ENCODE results near the gene TAF11L14. TPM values are rescaled to one million over a fixed set of nuclear protein-coding genes. Genes with fewer than 3 reads are reported as not detected.

Gene TAF11L14
- total and polyA plus RNA-seq, 12 donors, result not detected

GRCh38 chr5:17655921-17656320, 21.7 kb downstream of the TAF11L14 start:
- Histone ChIP-seq H3K27me3 (no peaks in the 10 kb centered on the region), H3K4me1 (no peaks in the 10 kb centered on the region), H3K4me3 (no peak overlapping the region), H3K27ac (no peak overlapping the region), H3K36me3 (no peaks in the 10 kb centered on the region), H3K9me3 (peaks cover 0 to 9% (median 3%) of the 10 kb centered on the region in 11 donors)
- ATAC-seq, result no peak
- intact Hi-C loops (cut with DNase I), result no loop called here
- DNase-seq, result no peak
- no peak for TF ChIP-seq CTCF (IDR thresholded peaks at IDR 0.05)
- 58% methylated on average over 6 of the region's 6 CpGs for WGBS, 2 donors

GRCh38 chr5:17663182-17663581, 28.9 kb downstream of the TAF11L14 start:
- intact Hi-C loops (cut with DNase I), result no loop called here
- H3K4me3 ChIP-seq, result no peak overlapping the region
- H3K9me3 ChIP-seq, result peaks cover 0 to 16% (median 0%) of the 10 kb centered on the region in 11 donors
- DNase-seq (no peak), ATAC-seq (no peak)
- no peaks in the 10 kb centered on the region for H3K27me3 ChIP-seq
- no peaks in the 10 kb centered on the region for H3K36me3 ChIP-seq
- no peak for TF ChIP-seq CTCF (IDR thresholded peaks at IDR 0.05)
- WGBS, 2 donors, result 83 to 87% methylated on average over 8 of the region's 8 CpGs
- H3K27ac ChIP-seq, result no peak overlapping the region
- H3K4me1 ChIP-seq, result no peaks in the 10 kb centered on the region

- Histone ChIP-seq H3K4me1 (no peaks in the 10 kb centered on the region), H3K27me3 (no peaks in the 10 kb centered on the region), H3K9me3 (peaks cover 0 to 22% (median 0%) of the 10 kb centered on the region in 11 donors), H3K4me3 (no peak overlapping the region), H3K36me3 (no peaks in the 10 kb centered on the region), H3K27ac (no peak overlapping the region)
- intact Hi-C loops (cut with DNase I), result no loop called here
- WGBS, 2 donors, result 91 to 93% methylated on average over 2 of the region's 2 CpGs
- DNase-seq (no peak), ATAC-seq (no peak)
- no peak for TF ChIP-seq CTCF (IDR thresholded peaks at IDR 0.05)
Observed at GRCh38 chr5:17665836-17666235, 31.6 kb downstream of the TAF11L14 start.

- no peak for ATAC-seq
- no peaks in the 10 kb centered on the region for H3K27me3 ChIP-seq
- peaks cover 0 to 27% (median 0%) of the 10 kb centered on the region in 11 donors for H3K9me3 ChIP-seq
- intact Hi-C loops (cut with DNase I), result no loop called here
- H3K4me1 ChIP-seq, result no peaks in the 10 kb centered on the region
- H3K36me3 ChIP-seq, result no peaks in the 10 kb centered on the region
- H3K4me3 ChIP-seq, result no peak overlapping the region
- 77 to 81% methylated on average over 3 of the region's 3 CpGs for WGBS, 2 donors
- H3K27ac ChIP-seq, result no peak overlapping the region
- no peak for TF ChIP-seq CTCF (IDR thresholded peaks at IDR 0.05)
- no peak for DNase-seq
Observed at GRCh38 chr5:17666726-17667235, 32.5 kb downstream of the TAF11L14 start.

All from heart right ventricle (tissue), 16 donors.